Measurements from ENCODE around the gene RNPEPL1.

RNPEPL1 gene

GRCh38 chr2:240574386-240575100 lies 6.3 kb downstream of the RNPEPL1 start:
- no peak for TF ChIP-seq CTCF (IDR thresholded peaks at IDR 0.05; ENCODE audit: low read depth, low read length)
- H3K4me3 ChIP-seq (replicated peaks in 1 of 2; ENCODE audit: low read depth in 2 of 2, low read length in 2 of 2): no peak overlapping the region
- no peak for DNase-seq (ENCODE audit: low read depth in 2 of 2)

GRCh38 chr2:240575101-240575965 lies 7.0 kb downstream of the RNPEPL1 start:
- DNase-seq (ENCODE audit: low read depth in 2 of 2): no peak
- TF ChIP-seq CTCF (IDR thresholded peaks at IDR 0.05; ENCODE audit: low read depth, low read length): no peak
- H3K4me3 ChIP-seq (replicated peaks in 1 of 2; ENCODE audit: low read depth in 2 of 2, low read length in 2 of 2): no peak overlapping the region

- H3K4me3 ChIP-seq (replicated peaks in 1 of 2; ENCODE audit: low read depth in 2 of 2, low read length in 2 of 2): no peak overlapping the region
- DNase-seq (ENCODE audit: low read depth in 2 of 2): no peak
- TF ChIP-seq CTCF (IDR thresholded peaks at IDR 0.05; ENCODE audit: low read depth, low read length): no peak
These were observed 7.8 kb downstream of the RNPEPL1 start for GRCh38 chr2:240576036-240576435.

GRCh38 chr2:240576436-240577205 lies 8.3 kb downstream of the RNPEPL1 start:
- DNase-seq (ENCODE audit: low read depth in 2 of 2): no peak
- no peak for TF ChIP-seq CTCF (IDR thresholded peaks at IDR 0.05; ENCODE audit: low read depth, low read length)
- no peak overlapping the region for H3K4me3 ChIP-seq (replicated peaks in 1 of 2; ENCODE audit: low read depth in 2 of 2, low read length in 2 of 2)

- H3K4me3 ChIP-seq (replicated peaks in 1 of 2; ENCODE audit: low read depth in 2 of 2, low read length in 2 of 2): no peak overlapping the region
- no peak for TF ChIP-seq CTCF (IDR thresholded peaks at IDR 0.05; ENCODE audit: low read depth, low read length)
- DNase-seq (ENCODE audit: low read depth in 2 of 2): no peak
These were observed 9.2 kb downstream of the RNPEPL1 start for GRCh38 chr2:240577281-240578109.

GRCh38 chr2:240578110-240578450 lies 9.8 kb downstream of the RNPEPL1 start:
- no peak for TF ChIP-seq CTCF (IDR thresholded peaks at IDR 0.05; ENCODE audit: low read depth, low read length)
- no peak for DNase-seq (ENCODE audit: low read depth in 2 of 2)
- no peak overlapping the region for H3K4me3 ChIP-seq (replicated peaks in 1 of 2; ENCODE audit: low read depth in 2 of 2, low read length in 2 of 2)
